ENCODE measurements around the gene TRIP13. TPM values are rescaled to one million over a fixed set of nuclear protein-coding genes. Genes with fewer than 3 reads are reported as not detected.

Gene TRIP13
- total RNA-seq, 6 experiments from 2014 or later: 0.15 to 3.2 (median 0.70) TPM

GRCh38 chr5:893137-893506 lies 438 bp downstream of the TRIP13 start:
- DNase-seq (no peak), ATAC-seq (no peak)
- TF ChIP-seq POLR2A (IDR thresholded peaks at IDR 0.05) (no peak), CTCF (IDR thresholded peaks at IDR 0.05) (no peak)
- intact Hi-C loops (cut with DNase I): no loop called here
- Histone ChIP-seq H3K27me3 (no peaks in the 10 kb centered on the region), H3K36me3 (peaks cover under 1 to 21% (median 10%) of the 10 kb centered on the region in 4 donors), H3K27ac (no peak overlapping the region), H3K4me3 (peak overlapping the region; percentile 79 to 86 (median 82)), H3K4me1 (peaks cover 0 to 9% (median 0%) of the 10 kb centered on the region in 4 donors), H3K9me3 (no peaks in the 10 kb centered on the region)
- WGBS (ENCODE audit: insufficient coverage, low coverage, low lambda C conversion rate, missing lambda C conversion rate): 0% methylated on average over 1 of the region's 31 CpGs

GRCh38 chr5:893711-894110 lies 1.0 kb downstream of the TRIP13 start:
- Histone ChIP-seq H3K36me3 (peaks cover 0 to 15% (median 4%) of the 10 kb centered on the region in 4 donors), H3K4me1 (peaks cover 0 to 9% (median 0%) of the 10 kb centered on the region in 4 donors), H3K4me3 (no peak overlapping the region), H3K27me3 (no peaks in the 10 kb centered on the region), H3K9me3 (no peaks in the 10 kb centered on the region), H3K27ac (no peak overlapping the region)
- DNase-seq (no peak), ATAC-seq (no peak)
- no CpG with 5 or more reads among the region's 9 CpGs for WGBS (ENCODE audit: insufficient coverage, low coverage, low lambda C conversion rate, missing lambda C conversion rate)
- TF ChIP-seq CTCF (IDR thresholded peaks at IDR 0.05): no peak
- TF ChIP-seq POLR2A (IDR thresholded peaks at IDR 0.05): no peak
- intact Hi-C loops (cut with DNase I): no loop called here

GRCh38 chr5:900781-901180 lies 8.1 kb downstream of the TRIP13 start:
- Histone ChIP-seq H3K27ac (no peak overlapping the region), H3K4me3 (no peak overlapping the region), H3K36me3 (no peaks in the 10 kb centered on the region), H3K4me1 (no peaks in the 10 kb centered on the region), H3K27me3 (no peaks in the 10 kb centered on the region), H3K9me3 (no peaks in the 10 kb centered on the region)
- intact Hi-C loops (cut with DNase I): no loop called here
- ATAC-seq (no peak), DNase-seq (no peak)
- TF ChIP-seq POLR2A (IDR thresholded peaks at IDR 0.05) (no peak), CTCF (IDR thresholded peaks at IDR 0.05) (no peak)
- 87% methylated on average over 3 of the region's 4 CpGs for WGBS (ENCODE audit: insufficient coverage, low coverage, low lambda C conversion rate, missing lambda C conversion rate)

- no peaks in the 10 kb centered on the region for H3K9me3 ChIP-seq
- no peak for TF ChIP-seq CTCF (IDR thresholded peaks at IDR 0.05)
- TF ChIP-seq POLR2A (IDR thresholded peaks at IDR 0.05): no peak
- 82% methylated on average over 13 of the region's 16 CpGs for WGBS (ENCODE audit: insufficient coverage, low coverage, low lambda C conversion rate, missing lambda C conversion rate)
- no peak for DNase-seq
- no peaks in the 10 kb centered on the region for H3K36me3 ChIP-seq
- H3K27ac ChIP-seq: no peak overlapping the region
- no peaks in the 10 kb centered on the region for H3K4me1 ChIP-seq
- no peak for ATAC-seq
- H3K27me3 ChIP-seq: no peaks in the 10 kb centered on the region
- intact Hi-C loops (cut with DNase I): no loop called here
- no peak overlapping the region for H3K4me3 ChIP-seq
Measured at GRCh38 chr5:902129-902916, 9.6 kb downstream of the TRIP13 start.

Data from right lobe of liver (tissue), 6 donors.